Activated T-cell treated with anti-CD3 and anti-CD28 coated beads, Interleukin-2, amount 50 U/mL, for 24 hours (primary cell): ENCODE measurements around the gene SOCS4.

Experiments
- DNase-seq: peaks from one replicate; pipeline ENCODE4 v3.0.0-alpha.2; 2020
- H3K27ac Mint-ChIP-seq: 2 replicates; pipeline ENCODE4 v1.8.0; 2020; ENCODE audit warnings: mild to moderate bottlenecking, mixed read lengths
- H3K27me3 Mint-ChIP-seq: 2 replicates; pipeline ENCODE4 v1.8.0; 2020; ENCODE audit warnings: mixed read lengths
- H3K36me3 Mint-ChIP-seq: 2 replicates; pipeline ENCODE4 v1.8.0; 2020; ENCODE audit warnings: low read depth, mixed read lengths
- H3K4me1 Mint-ChIP-seq: 2 replicates; pipeline ENCODE4 v1.8.0; 2020; ENCODE audit warnings: low read depth, mixed read lengths
- H3K4me3 Mint-ChIP-seq: 2 replicates; pipeline ENCODE4 v1.8.0; 2020; ENCODE audit warnings: mild to moderate bottlenecking, moderate library complexity, mixed read lengths
- H3K9me3 Mint-ChIP-seq: 2 replicates; pipeline ENCODE4 v1.8.0; 2020; ENCODE audit warnings: mixed read lengths

The SOCS4 gene

GRCh38 chr14:55092341-55092740 is 65.3 kb downstream of the SOCS4 start:
- no peak overlapping the region for H3K4me3 Mint-ChIP-seq
- no peak overlapping the region for H3K27ac Mint-ChIP-seq
- no peak for DNase-seq
- H3K27me3 Mint-ChIP-seq: no peaks in the 10 kb centered on the region
- no peaks in the 10 kb centered on the region for H3K36me3 Mint-ChIP-seq
- H3K9me3 Mint-ChIP-seq: no peaks in the 10 kb centered on the region
- H3K4me1 Mint-ChIP-seq: peaks cover 10% of the 10 kb centered on the region

- Mint-ChIP-seq H3K27ac (no peak overlapping the region), H3K4me3 (no peak overlapping the region), H3K9me3 (no peaks in the 10 kb centered on the region), H3K27me3 (no peaks in the 10 kb centered on the region), H3K4me1 (peaks cover 25% of the 10 kb centered on the region), H3K36me3 (no peaks in the 10 kb centered on the region)
- no peak for DNase-seq
Observed at GRCh38 chr14:55094292-55095157, 67.5 kb downstream of the SOCS4 start.

- peak overlapping the region; percentile 97 for H3K27ac Mint-ChIP-seq
- H3K4me1 Mint-ChIP-seq: peaks cover 48% of the 10 kb centered on the region
- H3K36me3 Mint-ChIP-seq: no peaks in the 10 kb centered on the region
- H3K4me3 Mint-ChIP-seq: peak overlapping the region; percentile 47
- H3K27me3 Mint-ChIP-seq: no peaks in the 10 kb centered on the region
- peak; percentile 59 for DNase-seq
- no peaks in the 10 kb centered on the region for H3K9me3 Mint-ChIP-seq
Observed at GRCh38 chr14:55097881-55098560, 71.0 kb downstream of the SOCS4 start.

- Mint-ChIP-seq H3K27me3 (no peaks in the 10 kb centered on the region), H3K27ac (peak overlapping the region; percentile 97), H3K36me3 (no peaks in the 10 kb centered on the region), H3K4me1 (peaks cover 53% of the 10 kb centered on the region), H3K4me3 (peak overlapping the region; percentile 47), H3K9me3 (no peaks in the 10 kb centered on the region)
- DNase-seq: no peak
Observed at GRCh38 chr14:55098561-55098898, 71.5 kb downstream of the SOCS4 start.
